Keratinocyte (primary cell): ENCODE data around the gene DECR2.

Source experiments
- EZH2 ChIP-seq: IDR thresholded peaks from one replicate; pipeline ENCODE4 v1.6.1; 2012; ENCODE audit warnings: inconsistent platforms, mild to moderate bottlenecking, low read length, moderate library complexity
- TF ChIP-seq, protein P1 (sequence below), 3 experiments: IDR thresholded peaks in 1 of 3; conservative IDR thresholded peaks in 1 of 3; optimal IDR thresholded peaks in 1 of 3; 2 replicates in 2 of 3; 3 replicates in 1 of 3; pipeline versions ENCODE3 to v1.5.1; 2011; ENCODE audit warnings: low read length in 3 of 3, mild to moderate bottlenecking in 3 of 3, moderate library complexity in 2 of 3, control low read depth in 1 of 3, inconsistent platforms in 1 of 3; ENCODE audit not compliant: insufficient read depth in 2 of 3; ENCODE audit errors: extremely low read depth in 1 of 3

DNA sequence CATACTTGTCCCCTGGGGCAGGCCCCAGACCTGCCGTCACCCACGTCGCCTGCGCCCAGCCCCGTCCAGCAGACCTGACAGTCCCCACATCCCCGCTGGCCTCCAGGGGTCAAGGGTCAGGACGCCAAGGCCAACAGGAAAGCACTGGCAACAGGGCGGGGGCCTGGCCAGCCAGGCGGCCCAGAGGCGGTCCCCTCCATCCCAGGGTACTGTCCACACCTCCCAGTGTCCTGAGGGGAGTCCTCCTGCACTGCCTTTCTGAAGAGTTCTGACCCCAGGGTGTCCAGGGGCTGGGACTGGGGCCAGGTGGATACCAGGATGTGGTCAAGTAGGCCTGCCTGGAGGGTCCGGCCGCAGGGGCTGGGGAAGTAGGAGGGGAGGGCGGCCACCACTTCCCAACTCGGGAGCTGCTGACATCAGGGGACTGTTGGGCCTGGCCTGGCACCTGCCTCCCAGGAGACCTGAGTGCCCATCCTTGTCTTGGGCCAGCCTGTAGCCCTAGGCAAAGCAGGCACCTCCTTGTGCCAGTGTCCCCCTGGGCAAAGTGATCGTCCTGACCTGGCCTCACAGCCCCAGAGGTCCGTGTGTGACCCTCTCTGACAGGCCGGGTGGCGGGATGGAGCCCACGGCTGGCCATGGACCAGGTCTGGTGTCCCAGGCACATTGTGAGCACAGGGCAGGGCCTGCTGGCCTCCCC, 42.5 kb upstream of the DECR2 start:
- TF ChIP-seq EZH2 = no peak
- TF ChIP-seq, protein P1, sequence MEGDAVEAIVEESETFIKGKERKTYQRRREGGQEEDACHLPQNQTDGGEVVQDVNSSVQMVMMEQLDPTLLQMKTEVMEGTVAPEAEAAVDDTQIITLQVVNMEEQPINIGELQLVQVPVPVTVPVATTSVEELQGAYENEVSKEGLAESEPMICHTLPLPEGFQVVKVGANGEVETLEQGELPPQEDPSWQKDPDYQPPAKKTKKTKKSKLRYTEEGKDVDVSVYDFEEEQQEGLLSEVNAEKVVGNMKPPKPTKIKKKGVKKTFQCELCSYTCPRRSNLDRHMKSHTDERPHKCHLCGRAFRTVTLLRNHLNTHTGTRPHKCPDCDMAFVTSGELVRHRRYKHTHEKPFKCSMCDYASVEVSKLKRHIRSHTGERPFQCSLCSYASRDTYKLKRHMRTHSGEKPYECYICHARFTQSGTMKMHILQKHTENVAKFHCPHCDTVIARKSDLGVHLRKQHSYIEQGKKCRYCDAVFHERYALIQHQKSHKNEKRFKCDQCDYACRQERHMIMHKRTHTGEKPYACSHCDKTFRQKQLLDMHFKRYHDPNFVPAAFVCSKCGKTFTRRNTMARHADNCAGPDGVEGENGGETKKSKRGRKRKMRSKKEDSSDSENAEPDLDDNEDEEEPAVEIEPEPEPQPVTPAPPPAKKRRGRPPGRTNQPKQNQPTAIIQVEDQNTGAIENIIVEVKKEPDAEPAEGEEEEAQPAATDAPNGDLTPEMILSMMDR (optimal IDR thresholded peaks at IDR 0.05 in 1 of 3, IDR thresholded peaks at IDR 0.05 in 1 of 3, conservative IDR thresholded peaks at IDR 0.05 in 1 of 3; ENCODE audit: extremely low read depth in 1 of 3, insufficient read depth in 2 of 3, low read length in 3 of 3) = no peak
